A673 (cell line): Measurements from ENCODE around the gene HSD11B1. TPM values are rescaled to one million over a fixed set of nuclear protein-coding genes. Genes with fewer than 3 reads are reported as not detected.

Experiments
- BruUV-seq: library from RNA; stranded (reverse); fragments of 400-500 nt; replicated peaks from 2 replicates; lab custom pipeline; 2021; lab: Mats Ljungman, UMichigan
- CTCF ChIA-PET: fragments of 300-600 bp; sonication (Branson Sonifier 250); formaldehyde crosslinking; loops from one replicate; lab custom pipeline; 2022; ENCODE audit warnings: antibody characterized with exemption; lab: Charles Lee
- POLR2A ChIA-PET: fragments of 300-600 bp; sonication (Branson Sonifier 250); formaldehyde crosslinking; loops from one replicate; lab custom pipeline; 2022; ENCODE audit warnings: antibody characterized with exemption; ENCODE audit not compliant: low non-redundant PET; lab: Charles Lee
- DNase-seq: peaks from one replicate; pipeline ENCODE4 v3.0.0-alpha.2; 2015; ENCODE audit warnings: low spot score
- H3K27ac ChIP-seq: fragments of 200-600 bp; sonication (generic); 2 replicates; pipeline ENCODE4 v1.5.1; 2016; ENCODE audit warnings: mixed run types, low read depth, mild to moderate bottlenecking, mixed read lengths, antibody characterized with exemption, low read length; ENCODE audit not compliant: poor library complexity, severe bottlenecking
- H3K27me3 ChIP-seq: fragments of 200-600 bp; sonication (generic); replicated peaks from 2 replicates; pipeline ENCODE4 v1.6.1; 2017; ENCODE audit warnings: mixed run types, low read depth, mild to moderate bottlenecking, mixed read lengths, antibody characterized with exemption, low read length; ENCODE audit not compliant: insufficient read depth, poor library complexity
- H3K36me3 ChIP-seq: fragments of 200-600 bp; sonication (generic); 2 replicates; pipeline ENCODE4 v1.6.1; 2016; ENCODE audit warnings: mixed run types, mild to moderate bottlenecking, mixed read lengths, antibody characterized with exemption, low read length; ENCODE audit not compliant: insufficient read depth, poor library complexity, severe bottlenecking
- H3K4me1 ChIP-seq: fragments of 200-600 bp; sonication (generic); 2 replicates; pipeline ENCODE4 v1.6.1; 2017; ENCODE audit warnings: mixed run types, mild to moderate bottlenecking, mixed read lengths, antibody characterized with exemption, low read length; ENCODE audit not compliant: insufficient read depth, poor library complexity, severe bottlenecking
- H3K4me3 ChIP-seq: fragments of 200-600 bp; sonication (generic); 2 replicates; pipeline ENCODE4 v1.5.1; 2016; ENCODE audit warnings: low read depth, mixed run types, mild to moderate bottlenecking, mixed read lengths, low read length; ENCODE audit not compliant: poor library complexity, severe bottlenecking
- H3K9me3 ChIP-seq: fragments of 200-600 bp; sonication (generic); 2 replicates; pipeline ENCODE4 v1.6.1; 2016; ENCODE audit warnings: mixed run types, low read depth, mild to moderate bottlenecking, mixed read lengths, antibody characterized with exemption, low read length; ENCODE audit not compliant: poor library complexity, severe bottlenecking
- EZH2 ChIP-seq: fragments of 200-600 bp; sonication (generic); IDR thresholded peaks from 2 replicates; pipeline ENCODE4 v1.6.1; 2017; ENCODE audit warnings: borderline replicate concordance, low read depth, mild to moderate bottlenecking, mixed read lengths, antibody characterized with exemption, low read length; ENCODE audit not compliant: poor library complexity, severe bottlenecking
- intact Hi-C: fragments of 100-400 bp; cut with micrococcal nuclease; formaldehyde crosslinking; loops from one replicate; pipeline ENCODE4 v1.10.0; 2022; ENCODE audit not compliant: unreplicated experiment
- total RNA-seq: library from RNA; stranded (reverse); gene quantifications from 2 replicates; pipeline ENCODE4 v1.2.3, GENCODE V29; 2021
- TF ChIP-seq, protein P1 (sequence below): fragments of 300-800, 200-600 bp; sonication (generic); conservative IDR thresholded peaks from 2 replicates; pipeline ENCODE4 v1.5.1; 2017; ENCODE audit warnings: low read depth, mild to moderate bottlenecking, antibody characterized with exemption, low read length, moderate library complexity, mixed read lengths

HSD11B1 gene
- total RNA-seq, 1 experiment from 2014 or later, result not detected

GRCh38 chr1:209702832-209703231, 1.8 kb upstream of the HSD11B1 start:
- no peak for TF ChIP-seq EZH2
- TF ChIP-seq, protein P1, sequence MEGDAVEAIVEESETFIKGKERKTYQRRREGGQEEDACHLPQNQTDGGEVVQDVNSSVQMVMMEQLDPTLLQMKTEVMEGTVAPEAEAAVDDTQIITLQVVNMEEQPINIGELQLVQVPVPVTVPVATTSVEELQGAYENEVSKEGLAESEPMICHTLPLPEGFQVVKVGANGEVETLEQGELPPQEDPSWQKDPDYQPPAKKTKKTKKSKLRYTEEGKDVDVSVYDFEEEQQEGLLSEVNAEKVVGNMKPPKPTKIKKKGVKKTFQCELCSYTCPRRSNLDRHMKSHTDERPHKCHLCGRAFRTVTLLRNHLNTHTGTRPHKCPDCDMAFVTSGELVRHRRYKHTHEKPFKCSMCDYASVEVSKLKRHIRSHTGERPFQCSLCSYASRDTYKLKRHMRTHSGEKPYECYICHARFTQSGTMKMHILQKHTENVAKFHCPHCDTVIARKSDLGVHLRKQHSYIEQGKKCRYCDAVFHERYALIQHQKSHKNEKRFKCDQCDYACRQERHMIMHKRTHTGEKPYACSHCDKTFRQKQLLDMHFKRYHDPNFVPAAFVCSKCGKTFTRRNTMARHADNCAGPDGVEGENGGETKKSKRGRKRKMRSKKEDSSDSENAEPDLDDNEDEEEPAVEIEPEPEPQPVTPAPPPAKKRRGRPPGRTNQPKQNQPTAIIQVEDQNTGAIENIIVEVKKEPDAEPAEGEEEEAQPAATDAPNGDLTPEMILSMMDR, result no peak
- no peaks in the 10 kb centered on the region for H3K4me1 ChIP-seq
- H3K36me3 ChIP-seq, result no peaks in the 10 kb centered on the region
- BruUV-seq, result no TSS peak
- no peak overlapping the region for H3K27ac ChIP-seq
- ChIA-PET POLR2A (no interaction called here), CTCF (no interaction called here)
- intact Hi-C loops, result no loop called here
- no peaks in the 10 kb centered on the region for H3K27me3 ChIP-seq
- no peak for DNase-seq
- no peaks in the 10 kb centered on the region for H3K9me3 ChIP-seq
- no peak overlapping the region for H3K4me3 ChIP-seq

GRCh38 chr1:209703834-209704504, 677 bp upstream of the HSD11B1 start:
- BruUV-seq, result no TSS peak
- intact Hi-C loops, result no loop called here
- TF ChIP-seq EZH2, result no peak
- TF ChIP-seq, protein P1, result no peak
- H3K36me3 ChIP-seq, result no peaks in the 10 kb centered on the region
- H3K9me3 ChIP-seq, result no peaks in the 10 kb centered on the region
- H3K27ac ChIP-seq, result no peak overlapping the region
- CTCF ChIA-PET, result interaction anchor here (0.6 kb wide), 1 partner anchor 66 kb away, joined by 4 read pairs; no protein-coding TSS in a partner anchor
- no peak overlapping the region for H3K4me3 ChIP-seq
- H3K27me3 ChIP-seq, result no peaks in the 10 kb centered on the region
- POLR2A ChIA-PET, result no interaction called here
- H3K4me1 ChIP-seq, result no peaks in the 10 kb centered on the region
- DNase-seq, result no peak

DNA sequence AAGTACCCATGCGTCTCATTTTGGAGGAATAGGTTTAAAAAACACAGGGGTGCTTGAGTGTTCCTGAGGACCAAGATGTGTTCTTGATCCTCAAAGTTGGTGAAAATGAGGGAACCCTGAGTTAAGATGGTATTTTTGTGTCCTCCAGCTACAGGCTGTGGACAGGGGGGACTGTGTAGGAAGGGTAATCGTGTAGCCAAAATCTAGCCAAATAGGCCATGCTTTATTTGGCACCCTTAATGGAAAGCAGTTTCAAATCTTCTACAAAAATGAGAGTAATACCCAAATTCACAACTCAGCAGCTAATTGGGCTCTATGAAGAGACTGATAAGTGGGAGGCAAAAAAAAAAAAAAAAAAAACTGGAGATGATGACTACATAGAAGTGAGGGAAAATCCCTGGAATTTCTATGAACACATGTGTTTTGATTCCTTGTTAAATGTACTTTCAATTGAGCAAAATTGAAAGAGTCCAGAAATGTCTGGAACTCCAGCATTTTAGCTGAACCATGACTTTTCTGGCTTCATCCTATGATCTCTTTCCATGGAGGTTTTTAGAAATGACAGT, 470 bp downstream of the HSD11B1 start:
- TF ChIP-seq, protein P1, result no peak
- TF ChIP-seq EZH2, result no peak
- no peak overlapping the region for H3K27ac ChIP-seq
- intact Hi-C loops, result no loop called here
- no peaks in the 10 kb centered on the region for H3K9me3 ChIP-seq
- ChIA-PET CTCF (no interaction called here), POLR2A (no interaction called here)
- BruUV-seq, result no TSS peak
- H3K36me3 ChIP-seq, result no peaks in the 10 kb centered on the region
- H3K4me3 ChIP-seq, result no peak overlapping the region
- H3K27me3 ChIP-seq, result no peaks in the 10 kb centered on the region
- H3K4me1 ChIP-seq, result no peaks in the 10 kb centered on the region
- DNase-seq, result no peak
